ENCODE data around the gene SUMO2.
"Not testable (repeated sequence)": the region's sequence is repeated elsewhere in the genome, so short reads cannot be mapped to it uniquely, and the experiment has no call there.

SUMO2 gene

GRCh38 chr17:75182569-75183436, at the start of gene SUMO2:
Gene SUMO2 (minus strand): TSS chr17:75182959. CDS start chr17:75182834, 125 bp downstream.
- peak; percentile 79 to 96 for DNase-seq (ENCODE audit: low spot score in 2 of 2)
- Histone ChIP-seq H3K4me1 (peaks cover 15% of the 10 kb centered on the region), H3K9me3 (no peaks in the 10 kb centered on the region), H3K4me3 (peak within 1 kb of the TSS; percentile 94), H3K36me3 (replicated peaks) (peaks cover 37% of the 10 kb centered on the region), H3K27me3 (ENCODE audit: low read depth) (no peaks in the 10 kb centered on the region)
- in situ Hi-C loops (cut with MboI; ENCODE audit: low sequenced_read_pairs), result no loop called here

GRCh38 chr17:75231741-75232464, 49.1 kb upstream of the SUMO2 start:
- no peaks in the 10 kb centered on the region for H3K4me1 ChIP-seq
- no peaks in the 10 kb centered on the region for H3K9me3 ChIP-seq
- no peak for DNase-seq (ENCODE audit: low spot score in 2 of 2)
- no peak overlapping the region for H3K4me3 ChIP-seq
- peaks cover 81% of the 10 kb centered on the region for H3K36me3 ChIP-seq (replicated peaks)
- no peaks in the 10 kb centered on the region for H3K27me3 ChIP-seq (ENCODE audit: low read depth)
- in situ Hi-C loops (cut with MboI; ENCODE audit: low sequenced_read_pairs), result no loop called here

- Histone ChIP-seq H3K4me3 (no peak overlapping the region), H3K9me3 (no peaks in the 10 kb centered on the region), H3K36me3 (replicated peaks) (peaks cover 81% of the 10 kb centered on the region), H3K4me1 (no peaks in the 10 kb centered on the region), H3K27me3 (ENCODE audit: low read depth) (no peaks in the 10 kb centered on the region)
- no peak for DNase-seq (ENCODE audit: low spot score in 2 of 2)
- in situ Hi-C loops (cut with MboI; ENCODE audit: low sequenced_read_pairs), result no loop called here
Observed at GRCh38 chr17:75231071-75231470, 48.3 kb upstream of the SUMO2 start.

- in situ Hi-C loops (cut with MboI; ENCODE audit: low sequenced_read_pairs), result no loop called here
- Histone ChIP-seq H3K27me3 (ENCODE audit: low read depth) (no peaks in the 10 kb centered on the region), H3K4me1 (no peaks in the 10 kb centered on the region), H3K4me3 (no peak overlapping the region), H3K36me3 (replicated peaks) (peaks cover 81% of the 10 kb centered on the region), H3K9me3 (no peaks in the 10 kb centered on the region)
- no peak for DNase-seq (ENCODE audit: low spot score in 2 of 2)
Observed at GRCh38 chr17:75228847-75229246, 46.1 kb upstream of the SUMO2 start.

- no peaks in the 10 kb centered on the region for H3K9me3 ChIP-seq
- H3K27me3 ChIP-seq (ENCODE audit: low read depth), result no peaks in the 10 kb centered on the region
- H3K36me3 ChIP-seq (replicated peaks), result peaks cover 81% of the 10 kb centered on the region
- in situ Hi-C loops (cut with MboI; ENCODE audit: low sequenced_read_pairs), result no loop called here
- no peak for DNase-seq (ENCODE audit: low spot score in 2 of 2)
- H3K4me1 ChIP-seq, result no peaks in the 10 kb centered on the region
- no peak overlapping the region for H3K4me3 ChIP-seq
Observed at GRCh38 chr17:75228305-75228704, 45.5 kb upstream of the SUMO2 start.

- Histone ChIP-seq H3K36me3 (replicated peaks) (peaks cover 76% of the 10 kb centered on the region), H3K9me3 (no peaks in the 10 kb centered on the region), H3K4me3 (no peak overlapping the region), H3K27me3 (ENCODE audit: low read depth) (no peaks in the 10 kb centered on the region), H3K4me1 (no peaks in the 10 kb centered on the region)
- in situ Hi-C loops (cut with MboI; ENCODE audit: low sequenced_read_pairs), result no loop called here
- DNase-seq (ENCODE audit: low spot score in 2 of 2), result no peak
Observed at GRCh38 chr17:75227729-75228128, 45.0 kb upstream of the SUMO2 start.

GRCh38 chr17:75225016-75225415, 42.3 kb upstream of the SUMO2 start:
- in situ Hi-C loops (cut with MboI; ENCODE audit: low sequenced_read_pairs), result no loop called here
- no peak for DNase-seq (ENCODE audit: low spot score in 2 of 2)
- Histone ChIP-seq H3K4me1 (no peaks in the 10 kb centered on the region), H3K4me3 (no peak overlapping the region), H3K36me3 (replicated peaks) (peaks cover 67% of the 10 kb centered on the region), H3K27me3 (ENCODE audit: low read depth) (no peaks in the 10 kb centered on the region), H3K9me3 (no peaks in the 10 kb centered on the region)

- H3K9me3 ChIP-seq, result no peaks in the 10 kb centered on the region
- no peak overlapping the region for H3K4me3 ChIP-seq
- in situ Hi-C loops (cut with MboI; ENCODE audit: low sequenced_read_pairs), result no loop called here
- no peak for DNase-seq (ENCODE audit: low spot score in 2 of 2)
- no peaks in the 10 kb centered on the region for H3K4me1 ChIP-seq
- H3K27me3 ChIP-seq (ENCODE audit: low read depth), result no peaks in the 10 kb centered on the region
- H3K36me3 ChIP-seq (replicated peaks), result peaks cover 75% of the 10 kb centered on the region
Observed at GRCh38 chr17:75219815-75220214, 37.1 kb upstream of the SUMO2 start.

GRCh38 chr17:75218131-75218530, 35.4 kb upstream of the SUMO2 start:
- Histone ChIP-seq H3K27me3 (ENCODE audit: low read depth) (no peaks in the 10 kb centered on the region), H3K36me3 (replicated peaks) (peaks cover 81% of the 10 kb centered on the region), H3K4me1 (no peaks in the 10 kb centered on the region), H3K9me3 (no peaks in the 10 kb centered on the region), H3K4me3 (no peak overlapping the region)
- in situ Hi-C loops (cut with MboI; ENCODE audit: low sequenced_read_pairs), result no loop called here
- DNase-seq (ENCODE audit: low spot score in 2 of 2), result no peak

GRCh38 chr17:75209061-75209460, 26.3 kb upstream of the SUMO2 start:
- no peaks in the 10 kb centered on the region for H3K27me3 ChIP-seq (ENCODE audit: low read depth)
- peaks cover 4% of the 10 kb centered on the region for H3K4me1 ChIP-seq
- peaks cover 44% of the 10 kb centered on the region for H3K36me3 ChIP-seq (replicated peaks)
- DNase-seq (ENCODE audit: low spot score in 2 of 2), result no peak
- no peaks in the 10 kb centered on the region for H3K9me3 ChIP-seq
- no peak overlapping the region for H3K4me3 ChIP-seq
- in situ Hi-C loops (cut with MboI; ENCODE audit: low sequenced_read_pairs), result no loop called here

- Histone ChIP-seq H3K36me3 (replicated peaks) (peaks cover 37% of the 10 kb centered on the region), H3K4me1 (peaks cover 4% of the 10 kb centered on the region), H3K27me3 (ENCODE audit: low read depth) (no peaks in the 10 kb centered on the region), H3K4me3 (no peak overlapping the region), H3K9me3 (no peaks in the 10 kb centered on the region)
- in situ Hi-C loops (cut with MboI; ENCODE audit: low sequenced_read_pairs), result no loop called here
- no peak for DNase-seq (ENCODE audit: low spot score in 2 of 2)
Observed at GRCh38 chr17:75208161-75208560, 25.4 kb upstream of the SUMO2 start.

- no peaks in the 10 kb centered on the region for H3K27me3 ChIP-seq (ENCODE audit: low read depth)
- H3K4me3 ChIP-seq, result no peak overlapping the region; the same call in 1 of the 2 replicates
- H3K9me3 ChIP-seq, result no peaks in the 10 kb centered on the region
- H3K36me3 ChIP-seq (replicated peaks), result peaks cover 33% of the 10 kb centered on the region
- in situ Hi-C loops (cut with MboI; ENCODE audit: low sequenced_read_pairs), result no loop called here
- DNase-seq (ENCODE audit: low spot score in 2 of 2), result no peak
- H3K4me1 ChIP-seq, result peaks cover 4% of the 10 kb centered on the region
Observed at GRCh38 chr17:75207760-75208159, 25.0 kb upstream of the SUMO2 start.

- in situ Hi-C loops (cut with MboI; ENCODE audit: low sequenced_read_pairs); H3K9me3 ChIP-seq; H3K4me1 ChIP-seq; H3K27me3 ChIP-seq (ENCODE audit: low read depth); DNase-seq (ENCODE audit: low spot score in 2 of 2): not testable (repeated sequence)
- H3K36me3 ChIP-seq (replicated peaks), result peaks cover 29% of the 10 kb centered on the region
- peak overlapping the region; percentile 66 for H3K4me3 ChIP-seq
Observed at GRCh38 chr17:75207050-75207407, 24.3 kb upstream of the SUMO2 start.

- no peaks in the 10 kb centered on the region for H3K9me3 ChIP-seq
- peaks cover 18% of the 10 kb centered on the region for H3K36me3 ChIP-seq (replicated peaks)
- H3K27me3 ChIP-seq (ENCODE audit: low read depth), result no peaks in the 10 kb centered on the region
- in situ Hi-C loops (cut with MboI; ENCODE audit: low sequenced_read_pairs), result no loop called here
- peaks cover 4% of the 10 kb centered on the region for H3K4me1 ChIP-seq
- peak overlapping the region; percentile 66 for H3K4me3 ChIP-seq
- DNase-seq (ENCODE audit: low spot score in 2 of 2), result no peak
Observed at GRCh38 chr17:75205793-75206163, 23.0 kb upstream of the SUMO2 start.

Data from HAP-1 (cell line).